ENCODE measurements around the gene RAB24. TPM values are rescaled to one million over a fixed set of nuclear protein-coding genes. Genes with fewer than 3 reads are reported as not detected.

Gene RAB24
- total RNA-seq, 1 donor from 2014 or later: 8.1 TPM

DNA sequence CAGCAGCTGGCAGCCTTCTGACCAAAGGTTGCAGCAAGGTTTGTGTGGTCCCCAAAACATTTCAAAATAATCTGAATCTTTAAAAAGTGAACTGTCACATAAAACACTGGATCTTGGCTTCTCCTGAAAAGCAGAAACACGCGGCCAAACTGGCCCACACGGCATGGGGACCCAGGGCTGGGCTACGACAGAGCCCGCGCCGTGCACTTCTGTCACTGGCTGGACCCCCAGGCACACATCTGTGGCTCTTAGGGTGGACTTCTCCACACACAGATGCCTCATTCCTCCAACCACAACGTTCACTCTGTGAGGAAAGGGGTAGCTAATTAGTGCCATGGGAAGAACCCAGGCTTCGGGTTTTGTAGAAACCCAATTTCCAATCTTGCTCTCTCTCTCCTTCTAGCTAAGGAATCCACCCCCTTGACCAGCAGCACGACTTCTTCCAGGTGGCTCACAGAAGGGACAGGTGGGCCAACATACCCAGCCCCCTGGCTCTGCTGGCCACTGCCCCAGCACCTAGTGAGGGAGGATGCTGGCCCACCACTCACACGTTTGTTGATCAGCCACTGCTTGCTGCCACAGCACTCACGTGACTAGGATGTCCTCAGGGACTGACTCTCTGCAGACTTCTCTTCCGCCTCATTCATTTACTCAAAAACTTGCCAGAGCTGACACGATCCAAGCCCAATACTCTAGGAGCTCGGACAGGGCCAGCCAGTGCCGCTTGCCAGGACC, 30.1 kb upstream of the RAB24 start:
- no peak for DNase-seq (ENCODE audit: low read depth in 2 of 2)

DNA sequence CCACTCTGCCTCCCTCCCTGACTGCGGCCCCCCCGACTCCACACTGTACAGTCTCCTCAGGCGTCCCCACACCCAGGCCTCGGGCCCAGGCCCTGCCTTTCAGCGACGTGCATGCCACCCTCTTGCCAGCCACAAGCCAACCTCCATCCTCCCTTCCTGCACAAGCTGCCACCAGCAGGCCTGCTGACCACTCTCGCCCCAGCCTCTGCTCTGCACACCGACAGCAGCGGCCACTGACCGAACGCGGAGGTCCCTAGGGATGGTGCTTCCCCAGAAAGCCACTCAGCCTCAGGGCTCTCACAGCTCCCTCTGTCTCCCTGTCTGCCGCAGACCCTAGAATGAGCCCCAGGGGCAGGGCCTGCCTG, 29.4 kb upstream of the RAB24 start:
- no peak for DNase-seq (ENCODE audit: low read depth in 2 of 2)

GRCh38 chr5:177332031-177332895, 28.7 kb upstream of the RAB24 start:
- DNase-seq (ENCODE audit: low read depth in 2 of 2): no peak

DNA sequence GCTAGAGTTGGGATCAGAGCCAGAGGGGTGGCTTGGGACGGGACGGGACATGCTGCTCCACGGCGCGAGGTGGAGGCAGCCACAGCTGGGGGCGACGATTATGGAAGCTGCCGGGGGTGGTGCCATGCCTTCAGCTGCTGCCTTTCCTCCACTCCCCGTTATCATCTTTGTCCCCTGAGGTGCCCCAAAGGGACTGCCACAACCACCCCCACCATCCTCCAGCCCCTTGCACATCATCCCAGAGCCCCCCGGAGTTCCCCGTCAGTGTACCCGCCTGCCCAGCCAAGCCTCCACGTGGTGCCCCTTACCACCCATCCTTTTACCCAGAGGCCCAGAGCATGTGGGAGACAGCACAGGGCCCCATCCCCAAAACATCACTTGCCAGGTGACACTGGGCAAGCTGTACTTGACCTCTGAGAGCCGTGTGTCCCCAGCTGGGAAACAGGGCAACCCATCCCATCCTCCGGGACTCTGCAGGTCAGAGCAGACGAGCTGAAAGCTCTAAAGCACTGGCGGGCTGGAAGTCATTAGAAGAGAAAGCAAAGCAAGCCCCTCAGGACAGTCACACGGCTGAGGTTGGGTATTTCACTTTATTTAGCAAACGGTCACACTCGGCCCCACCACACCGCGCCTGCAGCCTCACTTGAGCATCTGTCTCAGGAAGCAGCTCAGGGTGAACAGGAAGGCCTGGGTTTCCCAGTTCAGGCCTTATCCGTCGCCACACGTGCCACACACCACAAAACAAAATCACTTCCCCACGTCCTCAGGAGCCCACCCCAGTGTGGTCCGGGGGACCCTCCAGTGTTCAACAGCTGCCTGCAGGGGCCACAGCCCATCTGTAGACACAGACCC, 27.7 kb upstream of the RAB24 start:
- DNase-seq (ENCODE audit: low read depth in 2 of 2): no peak

- no peak for DNase-seq (ENCODE audit: low read depth in 2 of 2)
Measured at GRCh38 chr5:177329883-177330282, 26.4 kb upstream of the RAB24 start.

DNA sequence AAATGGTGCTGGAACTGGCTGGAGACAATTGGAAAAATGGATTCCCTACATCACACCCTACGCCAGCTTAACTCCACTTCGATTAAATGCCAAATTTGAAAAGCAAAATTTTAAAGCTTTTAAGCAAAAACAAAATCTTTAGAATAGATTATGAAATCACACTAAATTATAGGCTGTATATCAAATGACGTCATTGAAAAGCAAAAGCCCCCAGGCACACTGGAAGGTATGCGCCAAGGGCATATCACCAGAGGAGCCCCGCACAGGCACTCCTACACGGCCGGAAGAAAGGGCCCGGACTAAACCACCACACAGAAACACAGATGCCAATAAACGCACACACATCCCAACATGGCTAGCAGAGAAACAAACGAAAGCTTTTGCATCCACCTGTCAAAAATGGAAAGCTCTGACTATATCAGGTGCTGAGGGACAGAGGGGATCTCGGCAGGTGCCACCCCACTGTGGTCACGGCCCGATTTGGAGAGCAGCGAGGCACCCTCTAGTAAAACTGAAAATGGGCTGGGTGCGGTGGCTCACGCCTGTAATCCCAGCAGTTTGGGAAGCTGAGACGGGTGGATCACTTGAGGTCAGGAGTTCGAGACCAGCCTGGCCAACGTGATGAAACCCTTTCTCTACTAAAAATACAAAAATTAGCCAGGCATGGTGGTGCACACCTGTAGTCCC, 25.2 kb upstream of the RAB24 start:
- no peak for DNase-seq (ENCODE audit: low read depth in 2 of 2)

DNA sequence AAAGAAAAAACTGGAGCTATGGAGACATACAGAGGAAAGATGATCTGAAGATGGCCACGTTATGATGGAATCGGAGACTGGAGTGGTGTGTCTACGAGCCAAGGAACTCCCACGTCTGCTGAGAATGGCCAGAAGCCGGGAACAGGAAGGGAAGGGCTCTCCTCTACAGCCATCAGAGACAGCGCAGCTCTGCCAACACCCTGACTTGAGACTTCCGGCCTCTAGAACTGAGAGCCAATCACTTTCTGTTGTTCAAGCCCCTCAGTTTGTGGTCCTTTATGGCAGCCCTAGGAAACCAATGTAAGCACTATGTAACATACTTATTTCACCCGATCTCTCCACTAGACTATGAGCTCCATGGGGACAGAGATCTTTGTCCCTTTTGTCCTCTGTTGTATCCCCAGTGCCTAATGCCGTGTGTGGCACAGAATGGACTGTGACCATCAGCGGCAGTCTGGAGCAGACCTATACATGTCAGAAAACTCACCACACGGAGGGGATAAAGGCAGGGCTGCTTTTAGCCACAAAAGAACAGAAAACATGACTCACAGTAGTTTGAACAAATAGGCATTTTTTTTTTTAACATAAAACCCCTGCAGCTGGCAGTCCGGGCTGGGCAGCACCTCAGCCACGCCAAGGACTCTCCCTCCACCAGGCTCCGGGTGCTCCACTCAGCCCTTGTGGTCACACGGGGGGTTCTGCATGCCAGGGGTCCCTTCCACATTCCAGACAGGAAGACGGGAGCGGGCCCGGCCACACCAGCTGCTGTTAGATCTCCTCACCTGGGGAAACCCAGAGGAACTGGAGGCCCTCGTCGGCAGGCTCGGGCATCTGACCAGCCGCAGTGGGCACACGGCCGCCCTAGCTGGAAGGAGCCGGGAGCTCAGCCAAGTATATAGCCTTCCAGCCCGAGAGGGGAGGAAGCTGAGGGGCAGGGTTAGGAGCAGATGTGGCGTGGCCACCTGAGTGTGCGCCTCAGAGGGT, 24.3 kb upstream of the RAB24 start:
- DNase-seq (ENCODE audit: low read depth in 2 of 2): peak in 1 of 2 donors; percentile 64

- DNase-seq (ENCODE audit: low read depth in 2 of 2): no peak
Measured at GRCh38 chr5:177325868-177326381, 22.4 kb upstream of the RAB24 start.

DNA sequence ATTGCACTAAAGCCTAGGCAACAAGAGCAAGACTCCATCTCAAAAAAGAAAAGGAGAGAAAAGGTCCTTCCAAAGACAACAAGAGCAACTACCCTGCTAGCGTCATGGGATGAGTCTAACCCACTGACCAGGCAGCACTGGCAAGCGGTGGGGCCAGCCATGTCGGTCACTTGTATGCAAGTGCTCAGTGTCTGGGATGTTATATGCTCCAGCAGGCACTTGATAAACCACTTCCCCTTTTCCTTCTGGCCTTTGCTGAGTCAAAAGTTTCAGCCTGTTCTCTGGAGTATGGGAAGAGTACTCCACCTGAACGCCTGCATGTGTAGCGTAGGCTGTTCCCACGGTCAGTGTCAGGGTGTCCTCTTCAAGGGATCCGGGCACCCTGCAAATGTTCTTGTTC, 17.4 kb upstream of the RAB24 start:
- no peak for DNase-seq (ENCODE audit: low read depth in 2 of 2)

DNA sequence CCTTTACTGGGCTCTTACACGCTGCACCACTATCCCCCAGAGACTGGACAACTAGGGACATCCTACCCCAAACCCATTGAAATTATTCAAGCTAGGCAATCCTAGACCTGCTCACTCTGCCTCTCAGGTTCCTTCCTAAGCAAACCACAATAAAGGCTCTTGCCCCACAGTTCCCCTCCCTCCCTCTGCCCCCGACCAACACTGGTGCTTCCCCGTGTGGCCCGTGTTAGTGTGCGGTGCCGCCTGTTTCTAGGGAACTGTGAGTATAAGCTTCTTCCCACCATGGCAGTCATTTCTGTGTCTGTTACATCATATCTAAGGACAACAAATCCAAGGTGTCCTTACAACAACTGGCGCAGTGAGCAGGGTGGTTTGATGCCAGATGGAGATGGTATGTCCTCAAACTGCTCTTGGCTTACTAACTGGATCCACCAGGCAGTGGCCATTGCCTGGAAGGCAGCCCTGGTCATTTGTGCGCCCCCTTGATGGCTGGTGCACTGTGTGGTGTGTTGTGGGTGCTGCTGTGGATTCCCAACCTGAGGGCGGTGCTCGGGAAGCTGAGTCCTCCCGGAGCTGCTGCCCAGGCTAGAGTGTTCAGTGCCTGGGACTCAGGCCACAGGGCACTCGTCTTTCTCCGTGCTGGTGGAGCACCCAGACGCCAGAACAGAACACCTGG, 16.5 kb upstream of the RAB24 start:
- no peak for DNase-seq (ENCODE audit: low read depth in 2 of 2)

DNA sequence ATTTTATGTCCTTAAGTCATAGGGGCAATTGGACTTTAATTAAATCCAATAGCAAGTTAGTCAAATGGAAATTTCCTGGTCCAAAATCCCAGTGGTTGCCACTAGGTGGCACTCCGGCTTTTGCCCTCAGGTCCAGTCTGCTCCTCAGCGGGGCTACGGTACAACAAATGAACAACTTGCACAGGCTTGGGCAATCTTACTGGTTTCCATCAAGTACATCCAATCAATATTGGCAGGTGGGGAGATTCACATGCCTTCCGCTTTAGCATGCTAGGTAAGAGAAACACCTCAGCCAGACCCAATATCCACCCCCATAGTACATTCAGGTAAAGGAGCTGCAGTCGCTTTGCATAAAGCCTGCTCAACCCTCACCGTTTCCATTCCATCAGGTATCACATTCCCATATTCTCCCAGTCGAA, 14.4 kb upstream of the RAB24 start:
- peak; percentile 60 to 80 for DNase-seq (ENCODE audit: low read depth in 2 of 2)

GRCh38 chr5:177316005-177316404, 12.5 kb upstream of the RAB24 start:
- no peak for DNase-seq (ENCODE audit: low read depth in 2 of 2)

- no peak for DNase-seq (ENCODE audit: low read depth in 2 of 2)
Measured at GRCh38 chr5:177315411-177315810, 11.9 kb upstream of the RAB24 start.

DNA sequence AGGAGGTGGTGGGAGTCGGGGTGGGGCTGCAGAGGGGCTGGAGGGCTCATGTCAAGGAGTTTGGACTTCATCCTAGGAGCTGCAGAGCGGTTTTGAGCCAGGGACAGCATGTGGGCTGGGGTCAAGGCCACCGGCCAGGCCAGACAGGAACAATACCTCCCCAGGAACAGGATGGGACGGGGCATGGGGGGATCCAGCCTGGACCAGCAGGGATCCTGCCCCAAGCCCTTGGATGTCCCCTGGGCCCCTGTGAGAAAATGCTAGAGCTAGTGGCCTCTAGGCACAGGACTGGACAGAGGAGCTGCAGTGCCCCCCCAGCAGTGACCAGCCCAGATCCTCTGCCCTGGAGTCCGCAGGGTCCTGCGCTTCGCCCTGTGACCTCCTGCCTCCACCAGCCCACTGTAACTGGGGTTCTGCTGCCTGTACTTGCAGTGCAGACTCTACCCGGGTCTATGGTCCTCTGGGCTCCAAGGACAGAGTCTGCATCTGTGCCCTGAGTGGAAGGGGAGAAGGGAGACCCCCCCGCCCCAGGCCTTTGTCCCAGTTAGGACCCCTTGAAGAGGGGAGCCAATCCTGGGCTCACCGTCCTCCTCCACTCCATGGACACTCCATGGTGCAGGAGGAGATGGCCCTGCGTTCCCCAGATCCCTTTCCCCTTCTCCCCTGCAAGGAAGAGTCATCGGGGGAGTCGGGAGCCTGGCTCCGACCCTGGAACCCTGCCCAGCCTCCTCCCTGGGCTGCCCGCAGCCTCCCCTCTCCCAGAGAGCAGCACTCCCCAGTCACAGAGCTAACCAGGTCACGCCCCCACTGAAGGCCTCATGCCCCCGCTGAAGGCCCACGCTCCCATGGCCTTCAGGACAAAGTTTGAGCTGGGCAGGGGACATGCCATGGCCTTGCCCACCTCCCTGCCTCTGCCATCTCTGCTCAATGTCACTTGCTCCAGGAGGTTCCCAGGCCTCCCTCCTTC, 11.1 kb upstream of the RAB24 start:
- DNase-seq (ENCODE audit: low read depth in 2 of 2): no peak

- no peak for DNase-seq (ENCODE audit: low read depth in 2 of 2)
Measured at GRCh38 chr5:177313561-177314259, 10.2 kb upstream of the RAB24 start.

DNA sequence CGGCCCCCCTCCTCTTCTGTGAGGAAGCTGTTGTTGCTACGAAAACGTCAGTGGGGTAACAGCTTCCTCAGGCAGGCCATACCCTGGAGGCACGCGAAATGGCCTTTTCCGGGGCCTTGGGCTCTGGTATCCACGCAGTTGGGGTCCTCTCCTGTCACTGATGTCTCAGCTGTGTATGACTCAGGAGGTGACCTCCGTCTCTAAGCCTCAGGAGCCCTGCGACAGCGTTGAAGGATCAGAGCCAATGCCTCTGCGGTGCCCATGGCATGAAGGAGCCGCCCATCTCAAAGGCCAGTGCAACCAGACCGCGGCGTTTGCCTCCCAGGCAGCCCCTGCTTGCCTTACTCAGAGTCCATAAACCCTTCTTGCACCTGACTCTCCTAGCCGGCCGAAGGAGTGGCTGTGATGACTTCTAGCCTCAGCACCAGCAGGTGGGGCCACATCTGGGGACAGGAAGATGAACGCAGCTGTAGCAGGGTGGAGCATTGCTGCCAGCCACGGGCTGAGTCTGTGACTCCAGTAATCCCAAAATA, 9.2 kb upstream of the RAB24 start:
- no peak for DNase-seq (ENCODE audit: low read depth in 2 of 2)

All from dermis microvascular lymphatic vessel endothelial cell (primary cell).